Measurements from ENCODE around the gene SAFB. TPM values are rescaled to one million over a fixed set of nuclear protein-coding genes. Genes with fewer than 3 reads are reported as not detected.

SAFB gene
- total RNA-seq, 1 donor: 33.7 TPM

Small RNA genes within 50 kb of the gene (small RNA-seq; reads per million reads assigned to genes)
- gene SNRPEP4: not detected

Other genes with a start within 250 kb of the SAFB start
- not detected in 2 replicates for gene ZNRF4, start 167.7 kb upstream of the SAFB start, total RNA-seq
- gene TINCR, start 55.1 kb upstream of the SAFB start, total RNA-seq: under 0.01 and 0.36 TPM in 2 replicates
- gene SAFB2, start 307 bp upstream of the SAFB start, total RNA-seq: 38.0 and 43.0 TPM in 2 replicates
- 21.0 and 25.9 TPM in 2 replicates for gene MICOS13, start 57.4 kb downstream of the SAFB start, total RNA-seq
- 12.1 and 14.8 TPM in 2 replicates for gene HSD11B1L, start 57.9 kb downstream of the SAFB start, total RNA-seq
- 228 and 257 TPM in 2 replicates for gene RPL36, start 67.2 kb downstream of the SAFB start, total RNA-seq
- 130 and 163 TPM in 2 replicates for gene LONP1, start 97.1 kb downstream of the SAFB start, total RNA-seq
- under 0.01 TPM in 2 replicates for gene CATSPERD, start 97.6 kb downstream of the SAFB start, total RNA-seq
- gene PRR22, start 161.7 kb downstream of the SAFB start, total RNA-seq: 0.29 and 0.36 TPM in 2 replicates
- 21.2 and 30.0 TPM in 2 replicates for gene DUS3L, start 168.1 kb downstream of the SAFB start, total RNA-seq
- not detected in 2 replicates for gene NRTN, start 182.0 kb downstream of the SAFB start, total RNA-seq
- gene FUT6, start 216.6 kb downstream of the SAFB start, total RNA-seq: not detected in 2 replicates
- gene FUT3, start 228.4 kb downstream of the SAFB start, total RNA-seq: not detected in 2 replicates
- not detected in 2 replicates for gene FUT5, start 247.5 kb downstream of the SAFB start, total RNA-seq

Measured in osteoblast (primary cell).